PC-3 (cell line): Measurements from ENCODE around the gene NEK1.

Experiments
- CTCF ChIP-seq: fragments of 300-600 bp; sonication (generic); conservative IDR thresholded peaks from 2 replicates; pipeline ENCODE4 v1.5.1; 2017; ENCODE audit warnings: antibody characterized with exemption, low read depth, mild to moderate bottlenecking, low read length
- EZH2phosphoT487 ChIP-seq: fragments of 300-600 bp; sonication (generic); IDR thresholded peaks from 2 replicates; pipeline ENCODE4 v1.6.1; 2018; ENCODE audit warnings: mild to moderate bottlenecking, antibody characterized with exemption, low read length, borderline replicate concordance

- no peak for TF ChIP-seq CTCF
- TF ChIP-seq EZH2phosphoT487 = no peak
Observed at GRCh38 chr4:169582706-169583105, 29.7 kb downstream of the NEK1 start.
